Thoracic aorta (tissue), 2 donors: ENCODE data around the gene XCR1. TPM values are rescaled to one million over a fixed set of nuclear protein-coding genes. Genes with fewer than 3 reads are reported as not detected.
"Not testable (repeated sequence)": the region's sequence is repeated elsewhere in the genome, so short reads cannot be mapped to it uniquely, and the experiment has no call there.

ENCODE experiments used
- ATAC-seq: fragments of 150-250 bp; one replicate; pipeline ENCODE4 v1.8.0; 2017; ENCODE audit warnings: low read depth; ENCODE audit not compliant: insufficient number of reproducible peaks, low FRiP score
- DNase-seq: peaks from one replicate; pipeline ENCODE4 v3.0.0-alpha.2; 2020; ENCODE audit warnings: low spot score
- H3K27ac ChIP-seq, 2 donors: fragments of 200-600 bp; sonication (generic); 1 replicate in 1 of 2; 2 replicates in 1 of 2; pipeline ENCODE4 v1.5.1; 2016; ENCODE audit warnings: mild to moderate bottlenecking in 2 of 2, moderate library complexity in 2 of 2
- H3K27me3 ChIP-seq: fragments of 200-600 bp; sonication (generic); replicated peaks from 2 replicates; pipeline ENCODE4 v1.6.0; 2016; ENCODE audit warnings: mild to moderate bottlenecking; ENCODE audit not compliant: insufficient read depth
- H3K36me3 ChIP-seq: fragments of 200-600 bp; sonication (generic); one replicate; pipeline ENCODE4 v1.5.1; 2016
- H3K4me1 ChIP-seq, 2 donors: fragments of 200-600 bp; sonication (generic); 1 replicate in 1 of 2; 2 replicates in 1 of 2; pipeline versions ENCODE4 v1.5.1 to v1.6.0; 2016; ENCODE audit warnings: low read depth in 2 of 2, mild to moderate bottlenecking in 1 of 2; ENCODE audit not compliant: control insufficient read depth in 1 of 2
- H3K4me3 ChIP-seq: fragments of 200-600 bp; sonication (generic); 2 replicates; pipeline ENCODE4 v1.5.1; 2016; ENCODE audit warnings: mild to moderate bottlenecking
- H3K9me3 ChIP-seq: fragments of 200-600 bp; sonication (generic); 2 replicates; pipeline ENCODE4 v1.5.1; 2016
- total RNA-seq, 2 donors: library from RNA; depleted of rRNA; stranded (reverse); fragments of >200 nt; gene quantifications; one replicate each; pipeline versions ENCODE4 v1.1.0 to v1.2.3, GENCODE V29; 2016
- TF ChIP-seq, protein P1 (sequence below): fragments of 200-600 bp; sonication (generic); IDR thresholded peaks from one replicate; pipeline ENCODE4 v1.5.1; 2019; ENCODE audit warnings: antibody characterized with exemption

XCR1 gene
- total RNA-seq, 2 donors from 2014 or later: not detected

GRCh38 chr3:46007280-46007679 lies 20.0 kb downstream of the XCR1 start:
- Histone ChIP-seq H3K4me3 (no peak overlapping the region), H3K27ac (no peak overlapping the region), H3K36me3 (no peaks in the 10 kb centered on the region), H3K9me3 (no peaks in the 10 kb centered on the region), H3K27me3 (no peaks in the 10 kb centered on the region), H3K4me1 (peaks cover 4 to 11% of the 10 kb centered on the region in 2 donors)
- ATAC-seq (no peak), DNase-seq (no peak)
- TF ChIP-seq, protein P1, sequence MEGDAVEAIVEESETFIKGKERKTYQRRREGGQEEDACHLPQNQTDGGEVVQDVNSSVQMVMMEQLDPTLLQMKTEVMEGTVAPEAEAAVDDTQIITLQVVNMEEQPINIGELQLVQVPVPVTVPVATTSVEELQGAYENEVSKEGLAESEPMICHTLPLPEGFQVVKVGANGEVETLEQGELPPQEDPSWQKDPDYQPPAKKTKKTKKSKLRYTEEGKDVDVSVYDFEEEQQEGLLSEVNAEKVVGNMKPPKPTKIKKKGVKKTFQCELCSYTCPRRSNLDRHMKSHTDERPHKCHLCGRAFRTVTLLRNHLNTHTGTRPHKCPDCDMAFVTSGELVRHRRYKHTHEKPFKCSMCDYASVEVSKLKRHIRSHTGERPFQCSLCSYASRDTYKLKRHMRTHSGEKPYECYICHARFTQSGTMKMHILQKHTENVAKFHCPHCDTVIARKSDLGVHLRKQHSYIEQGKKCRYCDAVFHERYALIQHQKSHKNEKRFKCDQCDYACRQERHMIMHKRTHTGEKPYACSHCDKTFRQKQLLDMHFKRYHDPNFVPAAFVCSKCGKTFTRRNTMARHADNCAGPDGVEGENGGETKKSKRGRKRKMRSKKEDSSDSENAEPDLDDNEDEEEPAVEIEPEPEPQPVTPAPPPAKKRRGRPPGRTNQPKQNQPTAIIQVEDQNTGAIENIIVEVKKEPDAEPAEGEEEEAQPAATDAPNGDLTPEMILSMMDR: no peak

- H3K27ac ChIP-seq: no peak overlapping the region
- no peaks in the 10 kb centered on the region for H3K9me3 ChIP-seq
- no peaks in the 10 kb centered on the region for H3K27me3 ChIP-seq
- ATAC-seq: peak; percentile 43
- H3K36me3 ChIP-seq: no peaks in the 10 kb centered on the region
- H3K4me3 ChIP-seq: no peak overlapping the region
- H3K4me1 ChIP-seq: peaks cover 4 to 11% of the 10 kb centered on the region in 2 donors
- DNase-seq: no peak
- TF ChIP-seq, protein P1: no peak
Observed at GRCh38 chr3:46006238-46007032, 20.8 kb downstream of the XCR1 start.

- not testable (repeated sequence) for ATAC-seq, H3K36me3 ChIP-seq, H3K27ac ChIP-seq, DNase-seq, H3K9me3 ChIP-seq, H3K27me3 ChIP-seq, H3K4me3 ChIP-seq
- peaks cover 4 to 11% of the 10 kb centered on the region in 2 donors for H3K4me1 ChIP-seq
Observed at GRCh38 chr3:46003706-46004105, 23.6 kb downstream of the XCR1 start.

- Histone ChIP-seq H3K27ac (no peak overlapping the region), H3K4me1 (peaks cover 0 to under 1% of the 10 kb centered on the region in 2 donors), H3K36me3 (no peaks in the 10 kb centered on the region), H3K27me3 (no peaks in the 10 kb centered on the region), H3K4me3 (no peak overlapping the region), H3K9me3 (no peaks in the 10 kb centered on the region)
- no peak for ATAC-seq
- TF ChIP-seq, protein P1: no peak
- DNase-seq: no peak
Observed at GRCh38 chr3:46001178-46001577, 26.1 kb downstream of the XCR1 start.

DNA sequence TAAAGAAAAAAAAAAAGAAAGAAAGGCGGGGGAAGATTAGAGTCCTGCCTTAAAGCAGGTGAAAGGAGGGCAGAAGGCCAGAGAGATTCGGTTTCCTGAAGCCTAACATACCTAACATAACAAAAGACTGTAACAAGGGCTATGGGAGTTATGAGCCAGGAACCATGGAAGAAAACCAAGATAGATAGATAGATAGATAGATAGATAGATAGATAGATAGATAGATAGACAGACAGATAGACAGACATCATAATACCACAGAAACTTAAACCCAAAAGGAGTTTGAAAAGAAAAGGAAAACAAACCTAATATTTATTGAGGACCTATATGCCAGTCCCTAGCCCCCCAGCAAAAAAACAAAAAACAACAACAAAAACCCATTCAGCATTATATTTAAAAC lies 29.3 kb downstream of the XCR1 start:
- TF ChIP-seq, protein P1: no peak
- H3K9me3 ChIP-seq: no peaks in the 10 kb centered on the region
- H3K4me1 ChIP-seq: peaks cover 15 to 18% of the 10 kb centered on the region in 2 donors
- H3K36me3 ChIP-seq: no peaks in the 10 kb centered on the region
- no peak overlapping the region for H3K27ac ChIP-seq
- ATAC-seq: no peak
- H3K4me3 ChIP-seq: no peak overlapping the region
- no peak for DNase-seq
- no peaks in the 10 kb centered on the region for H3K27me3 ChIP-seq

- H3K4me1 ChIP-seq: peaks cover 20 to 22% of the 10 kb centered on the region in 2 donors
- ATAC-seq, DNase-seq, H3K9me3 ChIP-seq, H3K36me3 ChIP-seq, H3K4me3 ChIP-seq, H3K27me3 ChIP-seq, H3K27ac ChIP-seq: not testable (repeated sequence)
Observed at GRCh38 chr3:45997499-45997898, 29.8 kb downstream of the XCR1 start.
